ENCODE data around the gene TFDP2.
"Not testable (repeated sequence)": the region's sequence is repeated elsewhere in the genome, so short reads cannot be mapped to it uniquely, and the experiment has no call there.

TFDP2 gene, protein sequence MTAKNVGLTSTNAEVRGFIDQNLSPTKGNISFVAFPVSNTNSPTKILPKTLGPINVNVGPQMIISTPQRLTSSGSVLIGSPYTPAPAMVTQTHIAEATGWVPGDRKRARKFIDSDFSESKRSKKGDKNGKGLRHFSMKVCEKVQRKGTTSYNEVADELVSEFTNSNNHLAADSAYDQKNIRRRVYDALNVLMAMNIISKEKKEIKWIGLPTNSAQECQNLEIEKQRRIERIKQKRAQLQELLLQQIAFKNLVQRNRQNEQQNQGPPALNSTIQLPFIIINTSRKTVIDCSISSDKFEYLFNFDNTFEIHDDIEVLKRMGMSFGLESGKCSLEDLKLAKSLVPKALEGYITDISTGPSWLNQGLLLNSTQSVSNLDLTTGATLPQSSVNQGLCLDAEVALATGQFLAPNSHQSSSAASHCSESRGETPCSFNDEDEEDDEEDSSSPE

DNA sequence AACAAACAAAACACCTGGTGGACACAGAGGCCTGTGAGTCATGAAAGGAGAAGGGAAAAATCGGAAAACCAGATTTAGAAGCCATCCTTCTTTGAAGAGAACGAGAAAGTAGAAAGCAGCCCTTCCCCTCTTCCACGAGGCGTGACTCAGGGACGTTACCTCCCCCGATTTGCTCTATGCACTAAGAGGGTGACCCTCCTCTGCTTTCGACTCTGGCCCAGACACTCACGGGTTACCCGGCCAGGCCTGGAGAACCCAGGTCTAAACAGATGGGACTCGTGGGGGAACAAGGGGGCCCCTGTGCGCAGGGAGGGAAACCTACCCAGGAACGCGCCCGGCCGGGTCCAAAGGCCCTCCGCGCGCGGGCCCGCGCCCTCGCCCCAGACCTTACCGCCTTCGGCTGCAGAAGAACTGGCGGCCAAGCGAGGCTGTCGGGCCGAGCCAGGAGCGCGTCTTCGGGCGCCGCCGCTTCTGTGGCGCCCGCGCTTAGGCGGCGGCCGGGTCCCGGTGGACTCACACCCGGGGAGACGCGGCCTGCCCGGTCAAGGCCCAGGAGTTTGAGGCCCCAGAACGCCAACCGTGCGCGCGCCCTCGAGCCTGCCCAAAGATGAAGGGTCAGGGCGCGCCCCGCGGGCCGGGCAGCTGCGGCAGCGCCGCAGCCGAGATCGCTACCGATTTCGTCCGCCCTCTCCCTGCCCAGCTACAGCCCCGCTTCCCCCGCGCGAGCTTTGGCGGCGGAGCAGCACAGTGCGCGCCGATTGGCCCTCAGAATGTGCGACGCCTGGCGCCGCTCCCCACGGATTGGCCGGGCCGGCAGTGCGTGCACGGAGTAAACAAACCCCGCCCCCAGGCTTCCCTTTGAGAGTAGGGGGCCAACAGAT is at the start of gene TFDP2:
TSS of gene TFDP2 (minus strand) at position 753 of the 881 bp plus-strand sequence. CDS start 47,795 bp downstream, outside the sequence.
- peak; percentile 68 for DNase-seq

DNA sequence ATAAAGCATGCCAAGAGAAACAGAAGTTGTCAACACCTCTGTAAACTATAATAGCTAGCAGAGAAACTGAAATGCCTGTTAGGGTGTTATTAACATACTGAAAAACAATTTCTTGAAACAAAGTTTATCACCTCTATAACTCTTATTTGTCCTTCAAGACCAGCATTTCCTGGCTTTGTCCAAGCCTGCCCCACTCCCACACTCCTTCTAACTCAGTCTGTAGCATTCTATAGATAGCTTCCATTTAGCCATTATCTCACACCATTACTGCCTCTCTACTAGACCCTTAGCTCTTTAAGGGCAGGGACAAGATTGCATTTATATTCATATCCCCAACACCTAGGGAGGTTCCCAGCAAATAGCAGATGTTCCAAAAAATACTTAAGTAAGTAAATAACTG is 39.5 kb upstream of the TFDP2 start:
- no peak for DNase-seq

DNA sequence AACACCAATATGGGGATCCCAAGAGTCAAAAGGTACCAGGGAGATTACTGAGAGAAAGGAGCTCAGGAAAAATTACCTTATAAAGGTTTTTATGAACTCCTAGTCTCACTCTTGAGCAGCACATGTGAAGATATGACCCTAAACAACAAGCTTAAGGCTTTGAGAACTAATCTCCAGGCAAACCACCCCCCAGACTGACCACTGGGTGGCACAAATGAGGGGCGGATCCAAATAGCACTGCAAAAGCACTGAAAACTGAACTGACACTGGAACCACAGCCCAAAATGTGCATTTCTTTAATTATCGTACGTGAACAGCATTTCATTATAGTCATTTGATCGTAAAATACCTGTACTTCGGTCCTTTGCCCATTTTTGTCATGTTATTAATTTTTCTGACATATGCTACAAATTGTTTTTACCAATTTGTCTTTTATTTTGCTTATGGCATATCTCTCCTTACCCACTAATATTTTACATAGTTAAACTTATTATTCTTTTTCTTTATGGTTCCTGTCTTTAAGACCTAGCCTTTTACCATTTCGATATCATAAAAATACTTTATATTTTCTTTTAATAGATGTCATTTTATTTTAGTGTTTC is 31.5 kb upstream of the TFDP2 start:
- no peak for DNase-seq

DNA sequence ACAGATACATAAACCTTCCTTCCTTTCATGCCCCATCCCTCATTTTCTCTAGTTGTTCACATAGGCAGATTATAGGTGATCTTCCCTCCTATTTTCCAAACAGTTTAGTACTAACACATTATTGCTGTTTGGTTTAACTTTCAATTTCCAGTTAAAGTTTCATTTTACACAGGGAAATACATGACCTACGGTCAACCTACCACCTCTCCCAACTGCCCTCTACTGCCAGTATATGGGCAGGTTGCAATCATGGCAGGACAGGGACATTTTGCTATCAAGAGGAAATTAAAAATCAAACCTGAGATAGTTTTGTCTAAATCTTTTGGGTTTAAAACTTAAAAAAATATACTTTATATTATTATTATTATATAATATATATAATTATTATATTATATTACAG is 26.1 kb upstream of the TFDP2 start:
- no peak for DNase-seq

DNA sequence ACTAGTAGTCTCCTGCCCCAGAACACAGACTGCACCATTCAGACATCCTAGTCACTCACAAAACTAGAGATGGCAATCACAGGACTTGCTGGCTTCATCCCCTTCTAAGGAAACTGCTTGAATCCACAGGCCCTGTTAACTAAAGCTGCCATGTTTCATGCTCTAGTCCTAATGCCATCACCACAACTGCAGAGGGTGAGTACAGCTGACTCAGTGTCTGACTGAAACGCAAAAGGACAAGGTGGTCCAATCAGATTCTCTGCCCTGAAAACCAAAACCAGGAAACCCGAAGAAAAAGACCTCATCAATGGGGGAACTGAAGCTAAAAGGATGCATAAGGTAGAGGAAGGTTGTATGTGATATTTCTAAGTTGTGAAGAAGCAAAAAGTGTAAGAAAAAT is 25.2 kb upstream of the TFDP2 start:
- DNase-seq = no peak

DNA sequence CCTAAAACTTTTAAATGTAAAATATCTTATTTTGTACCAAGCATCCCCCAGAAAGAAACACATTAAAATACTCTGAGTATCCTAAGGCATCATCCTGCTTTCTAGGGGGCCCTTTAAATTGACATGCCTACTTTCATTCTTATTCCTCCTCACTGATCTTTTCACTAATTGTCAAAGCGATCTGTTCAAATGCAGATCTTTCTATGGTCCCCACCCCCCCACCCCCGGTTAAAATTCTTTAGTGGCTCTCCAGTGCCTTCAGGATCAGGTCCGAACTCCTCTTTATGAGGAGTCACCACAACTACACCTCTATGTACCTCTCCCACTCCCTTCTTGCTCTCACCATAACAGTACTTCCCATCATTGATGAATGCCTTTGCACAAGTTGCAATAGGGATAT is 19.2 kb upstream of the TFDP2 start:
- no peak for DNase-seq

DNA sequence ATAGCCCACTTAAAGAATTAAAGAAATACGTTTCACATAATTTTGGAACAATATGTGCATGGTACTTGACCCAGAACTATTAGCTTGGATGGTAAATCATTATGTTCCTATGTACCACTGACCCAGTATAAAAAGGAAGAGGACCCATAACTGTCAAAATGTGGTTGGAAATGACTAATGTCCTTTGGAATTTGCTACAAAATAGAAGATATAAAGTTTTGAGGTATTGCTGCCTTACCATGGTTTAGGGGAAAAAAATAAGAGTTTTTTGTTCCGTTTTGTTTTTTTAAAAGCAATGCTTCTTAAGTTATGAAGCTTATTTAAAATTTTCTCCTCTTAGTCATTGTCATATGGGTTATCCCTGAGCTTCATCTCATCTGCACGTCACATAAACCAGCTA is 15.8 kb upstream of the TFDP2 start:
- DNase-seq = no peak

DNA sequence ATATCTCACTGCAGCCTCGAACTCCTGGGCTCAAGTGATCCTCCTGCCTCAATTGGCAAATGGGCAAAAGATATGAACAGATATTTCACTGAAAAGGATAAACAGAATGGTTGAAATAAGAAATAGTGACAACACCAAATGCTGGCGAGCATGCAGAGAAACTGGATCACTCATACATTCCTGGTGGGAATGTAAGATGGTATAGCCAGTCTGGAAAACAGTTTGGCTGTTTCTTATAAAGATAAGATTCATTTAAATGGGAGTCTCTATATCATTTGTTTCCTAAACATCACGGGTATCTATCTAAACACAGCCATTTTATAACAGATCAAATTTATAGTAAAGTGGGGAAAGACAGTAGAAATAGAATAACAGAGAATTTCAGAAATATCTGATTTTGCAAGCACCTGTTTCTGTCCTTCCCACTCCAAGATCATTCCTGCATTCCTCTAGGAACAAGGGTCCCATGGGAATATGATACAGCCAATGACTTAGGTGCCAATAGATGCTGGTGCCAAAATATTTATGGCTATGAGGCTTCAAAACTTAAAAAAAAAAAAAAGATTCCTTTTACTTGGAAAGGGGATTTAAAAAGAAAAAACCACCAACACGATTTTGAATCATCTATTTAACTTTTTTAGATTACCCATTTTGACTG is 9.9 kb upstream of the TFDP2 start:
- DNase-seq = no peak

DNA sequence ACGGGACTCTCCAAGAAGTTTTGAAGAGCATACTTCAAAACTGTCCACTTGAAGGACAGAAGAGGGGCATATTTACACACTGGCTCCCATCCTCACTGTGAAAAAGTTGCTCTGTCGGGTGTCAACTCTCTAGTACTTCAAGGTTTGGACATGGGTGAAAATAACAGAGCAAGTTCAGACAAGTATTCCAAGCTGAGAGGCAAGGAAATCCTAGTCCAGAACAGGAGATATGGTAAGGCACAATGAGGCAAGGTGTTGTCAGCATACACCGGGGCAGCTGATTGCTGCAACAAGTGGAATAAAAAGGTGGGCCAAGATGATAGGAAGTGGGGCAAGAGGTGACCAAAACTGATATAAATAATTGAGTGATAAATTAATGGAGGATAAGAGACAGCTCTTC is 4.8 kb upstream of the TFDP2 start:
- no peak for DNase-seq

DNA sequence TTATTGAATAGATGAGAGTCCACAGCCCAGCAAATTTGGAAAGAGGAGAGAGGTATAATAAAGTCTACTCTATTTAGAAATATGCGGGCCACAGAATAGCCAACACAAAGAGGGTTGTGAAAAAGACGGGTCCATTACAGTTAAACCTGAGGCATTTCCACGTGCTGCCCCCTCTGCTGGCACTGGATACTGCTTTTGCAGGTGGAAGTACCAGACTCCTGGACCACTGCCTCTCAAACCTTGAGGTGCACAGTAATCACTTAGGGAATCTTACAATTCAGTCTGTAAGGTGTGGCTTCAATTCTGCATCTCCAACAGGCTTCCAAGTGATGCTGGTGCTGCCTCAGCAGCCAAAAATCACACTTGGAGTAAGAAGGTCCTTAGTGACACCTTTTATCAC is 3.0 kb upstream of the TFDP2 start:
- DNase-seq = no peak

DNA sequence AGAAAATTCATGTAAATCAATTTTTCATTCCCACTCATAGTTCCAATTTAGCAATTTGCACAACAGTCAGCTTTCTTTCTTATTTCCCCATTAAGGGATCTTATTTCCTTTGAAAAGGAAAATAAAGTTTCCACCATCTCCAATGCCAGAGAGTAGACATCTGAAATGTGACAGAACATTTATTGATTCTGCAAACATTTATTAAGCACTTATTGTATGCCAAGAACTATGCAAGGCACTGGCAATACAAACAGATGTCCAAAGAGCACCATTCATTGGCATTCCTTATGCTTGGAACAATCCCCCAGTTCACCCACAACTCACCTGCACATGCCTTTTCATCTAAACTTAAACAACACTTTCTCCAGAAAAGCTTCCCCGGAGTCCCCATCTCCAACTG is 2.5 kb upstream of the TFDP2 start:
- DNase-seq = no peak

DNA sequence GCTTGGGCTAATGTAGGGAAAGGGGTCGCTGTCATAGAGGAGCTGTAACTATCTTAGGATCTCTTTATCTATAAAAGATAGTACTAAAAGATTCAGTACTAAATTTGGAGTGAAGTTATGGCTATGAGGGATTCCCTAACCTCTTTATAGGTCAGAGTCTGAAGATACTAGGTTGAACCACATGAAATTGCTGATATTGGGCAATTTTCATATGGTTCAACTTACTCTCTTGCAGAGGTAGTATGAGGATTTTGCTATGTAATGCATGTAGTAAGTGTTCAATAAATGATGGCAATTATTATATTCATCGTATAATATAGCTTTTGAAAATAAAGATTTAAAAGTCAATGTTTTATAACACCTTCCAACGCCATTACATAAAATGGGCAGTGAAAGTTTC is 1.9 kb upstream of the TFDP2 start:
- no peak for DNase-seq

DNA sequence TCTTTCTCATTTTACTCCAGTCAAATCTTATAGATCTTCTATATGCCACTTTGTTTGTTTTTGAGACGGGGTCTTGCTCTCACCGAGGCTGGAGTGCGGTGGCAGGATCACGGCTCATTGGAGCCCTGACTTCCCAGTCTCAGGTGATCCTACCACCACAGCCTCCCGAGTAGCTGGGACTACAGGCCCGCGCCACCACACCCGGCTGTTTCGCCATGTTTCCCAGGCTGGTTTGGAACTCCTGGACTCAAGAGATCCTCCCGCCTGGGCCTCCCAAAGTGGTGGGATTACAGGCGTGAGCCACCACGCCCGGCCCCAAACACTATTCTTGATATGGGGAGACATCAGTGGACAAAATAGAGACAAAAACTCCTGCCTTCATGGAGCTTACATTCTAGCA is 927 bp upstream of the TFDP2 start:
- DNase-seq = no peak

DNA sequence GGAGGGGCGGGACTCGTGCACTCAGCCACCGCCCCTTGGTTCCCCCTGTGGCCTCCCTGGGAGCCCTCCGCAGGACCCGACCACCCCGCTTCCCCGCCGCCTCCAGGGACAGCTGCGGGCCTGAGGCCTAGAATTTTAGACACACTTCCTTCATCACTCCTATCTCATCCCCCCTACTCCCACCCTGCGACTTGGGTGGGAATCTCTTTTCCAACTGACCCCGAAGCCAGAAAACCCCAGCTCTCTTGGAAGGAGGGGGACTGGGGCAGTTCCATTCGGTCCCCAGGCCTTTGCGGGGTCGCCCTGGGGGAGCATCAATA is 289 bp upstream of the TFDP2 start:
- DNase-seq = no peak

DNA sequence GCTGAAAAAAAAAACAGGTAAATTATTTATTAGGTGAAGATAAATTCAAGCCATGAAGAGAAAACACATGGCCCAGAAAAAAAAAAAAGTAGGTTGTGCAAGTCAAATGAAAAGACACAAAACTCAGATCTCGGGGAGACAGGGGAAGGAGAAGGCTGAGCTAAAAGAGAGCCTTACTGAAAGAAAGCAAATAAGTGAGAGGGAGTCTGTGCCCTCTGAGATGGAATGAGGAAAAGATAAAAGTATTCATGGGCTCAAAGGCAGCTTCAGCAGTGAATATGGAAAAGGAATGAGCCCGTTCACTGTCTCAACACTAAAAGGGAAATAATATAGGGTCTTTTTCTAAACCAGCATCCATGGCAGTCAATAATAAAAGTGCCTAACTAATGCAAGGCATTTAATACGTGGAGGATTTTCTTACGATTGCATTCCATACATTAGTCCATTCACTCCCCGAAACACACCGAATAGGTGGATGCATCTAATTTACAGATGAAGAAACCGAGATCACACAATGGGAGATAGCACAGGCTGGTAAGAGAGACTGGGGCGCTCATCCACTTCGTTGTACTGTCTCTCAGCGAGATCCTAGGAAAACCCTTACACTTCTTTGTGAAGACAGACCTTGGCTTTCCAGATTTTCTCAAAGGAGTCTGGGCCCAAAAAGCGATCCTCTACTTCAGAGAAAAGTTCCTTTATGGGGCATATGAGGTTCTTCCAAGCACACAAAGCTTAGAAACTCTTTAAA is 1.1 kb downstream of the TFDP2 start:
- no peak for DNase-seq

DNA sequence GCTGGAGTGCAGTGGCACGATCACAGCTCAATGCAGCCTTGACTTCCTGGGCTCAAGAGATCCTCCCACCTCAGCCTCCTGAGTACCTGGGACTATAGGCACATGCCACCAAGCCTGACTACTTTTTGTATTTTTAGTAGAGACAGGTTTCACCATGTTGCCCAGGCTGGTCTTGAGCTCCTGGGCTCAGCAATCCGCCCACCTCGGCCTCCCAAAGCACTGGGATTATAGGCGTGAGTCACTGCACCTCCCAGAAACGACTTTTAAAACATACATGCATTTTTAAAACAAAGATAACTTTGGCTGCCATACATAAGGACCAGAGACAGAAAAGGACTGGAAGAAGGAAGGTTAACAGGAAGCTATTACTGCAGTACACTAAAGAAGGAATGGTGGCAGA is 4.8 kb downstream of the TFDP2 start:
- not testable (repeated sequence) for DNase-seq

DNA sequence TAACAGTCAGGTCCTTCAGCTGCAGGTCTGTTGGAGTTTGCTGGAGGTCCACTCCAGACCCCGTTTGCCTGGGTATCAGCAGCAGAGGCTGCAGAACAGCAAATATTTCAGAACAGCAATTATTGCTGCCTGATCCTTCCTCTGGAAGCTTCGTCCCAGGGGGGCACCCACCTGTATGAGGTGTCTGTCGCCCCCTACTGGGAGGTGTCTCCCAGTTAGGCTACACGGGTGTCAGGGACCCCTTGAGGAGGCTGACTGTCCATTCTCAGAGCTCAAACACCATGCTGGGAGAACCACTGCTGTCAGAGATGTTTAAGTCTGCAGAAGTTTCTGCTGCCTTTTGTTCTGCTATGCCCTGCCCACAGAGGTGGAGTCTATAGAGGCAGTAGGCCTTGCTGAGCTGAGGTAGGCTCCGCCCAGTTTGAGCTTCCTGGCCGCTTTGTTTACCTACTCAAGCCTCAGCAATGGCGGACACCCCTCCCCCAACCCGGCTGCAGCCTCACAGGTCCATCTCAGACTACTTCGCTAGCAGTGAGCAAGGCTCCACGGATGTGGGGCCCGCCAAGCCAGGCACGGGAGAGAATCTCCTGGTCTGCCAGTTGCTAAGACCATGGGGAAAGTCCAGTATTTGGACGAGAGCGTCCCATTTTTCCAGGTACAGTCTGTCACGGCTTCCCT is 8.6 kb downstream of the TFDP2 start:
- not testable (repeated sequence) for DNase-seq

DNA sequence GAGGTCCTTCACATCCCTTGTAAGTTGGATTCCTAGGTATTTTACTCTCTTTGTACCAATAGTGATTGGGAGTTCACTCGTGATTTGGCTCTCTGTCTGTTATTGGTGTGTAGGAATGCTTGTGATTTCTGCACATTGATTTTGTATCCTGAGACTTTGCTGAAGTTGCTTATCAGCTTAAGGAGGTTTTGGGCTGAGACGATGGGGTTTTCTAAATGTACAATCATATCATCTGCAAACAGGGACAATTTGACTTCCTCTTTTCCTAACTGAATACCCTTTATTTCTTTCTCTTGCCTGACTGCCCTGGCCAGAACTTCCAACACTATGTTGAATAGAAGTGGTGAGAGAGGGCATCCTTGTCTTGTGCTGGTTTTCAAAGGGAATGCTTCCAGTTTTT is 12.3 kb downstream of the TFDP2 start:
- DNase-seq = not testable (repeated sequence)

DNA sequence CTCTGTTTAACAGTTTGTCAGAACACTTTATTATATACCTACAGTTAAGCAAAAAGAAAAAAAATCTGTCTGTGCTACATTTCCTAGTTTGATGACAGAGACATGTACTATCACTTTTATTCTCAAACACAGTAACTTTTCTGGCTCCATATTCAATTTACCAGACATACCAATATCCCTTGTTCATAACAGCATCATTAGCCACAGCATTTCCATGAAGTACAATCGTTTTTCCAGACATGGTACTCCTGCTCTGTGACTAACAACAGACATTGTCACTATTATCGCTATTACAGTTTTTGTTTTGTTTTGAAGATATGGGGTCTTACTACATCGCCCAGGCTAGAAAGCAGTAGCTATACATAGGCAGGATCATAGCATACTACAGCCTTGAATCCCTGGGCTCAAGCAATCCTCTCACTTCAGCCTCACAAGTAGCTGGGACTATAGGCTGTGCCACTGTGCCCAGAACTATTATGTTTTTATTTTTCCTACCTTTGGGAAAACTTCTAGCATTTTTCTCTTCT is 14.5 kb downstream of the TFDP2 start:
- DNase-seq = no peak

DNA sequence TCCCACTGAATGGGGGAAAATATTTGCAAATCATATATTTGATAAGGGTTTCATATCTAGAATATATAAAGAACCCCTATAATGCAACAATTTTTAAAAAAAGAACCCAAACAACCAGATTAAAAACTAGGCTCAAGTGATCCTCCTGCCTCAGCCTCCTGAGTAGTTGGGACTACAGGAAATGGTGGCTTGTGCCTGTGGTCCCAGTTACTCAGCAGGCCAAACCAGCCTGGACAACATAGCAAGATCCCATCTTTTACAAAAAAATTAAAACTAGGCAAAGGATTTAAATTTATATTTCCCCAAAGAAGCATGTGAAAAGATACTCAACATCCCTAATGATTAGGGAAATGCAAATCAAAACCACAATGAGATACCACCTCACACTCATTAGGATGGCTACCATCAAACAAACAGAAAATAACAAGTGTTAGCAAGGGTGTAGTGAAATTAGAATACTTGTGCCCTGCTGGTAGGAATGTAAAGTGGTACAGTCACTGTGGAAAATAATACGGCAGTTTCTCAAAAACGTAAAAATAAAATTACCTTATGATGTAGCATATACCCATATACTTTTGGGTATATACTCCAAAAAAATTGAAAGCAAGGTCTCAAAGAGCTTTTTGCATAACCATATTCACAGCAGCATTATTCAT is 19.7 kb downstream of the TFDP2 start:
- no peak for DNase-seq

Measured in DMS153 (cell line).